Loucy (cell line): ENCODE measurements around the gene MAD1L1.

Experiments used
- H2AFZ ChIP-seq: fragments of 200-600 bp; sonication (generic); 2 replicates; pipeline ENCODE4 v1.6.0; 2016; ENCODE audit warnings: antibody characterized with exemption, mild to moderate bottlenecking, low read length, moderate library complexity
- H3F3A ChIP-seq: fragments of 200-600 bp; 2 replicates; pipeline ENCODE4 v1.6.0; 2016; ENCODE audit warnings: antibody characterized with exemption, low read depth, mild to moderate bottlenecking
- H3K27me3 ChIP-seq: fragments of 200-600 bp; sonication (generic); 2 replicates; pipeline ENCODE4 v1.6.1; 2014; ENCODE audit warnings: low read length, mild to moderate bottlenecking; ENCODE audit not compliant: insufficient read depth, poor library complexity, severe bottlenecking
- H3K36me3 ChIP-seq: fragments of 200-600 bp; sonication (generic); 2 replicates; pipeline ENCODE4 v1.6.1; 2016; ENCODE audit warnings: low read length; ENCODE audit not compliant: insufficient read depth
- H3K4me1 ChIP-seq: fragments of 200-600 bp; sonication (generic); 2 replicates; pipeline ENCODE4 v1.5.1; 2014; ENCODE audit warnings: low read length, mild to moderate bottlenecking; ENCODE audit not compliant: insufficient read depth, poor library complexity, severe bottlenecking
- H3K4me2 ChIP-seq: fragments of 200-600 bp; sonication (generic); 2 replicates; pipeline ENCODE4 v1.6.0; 2014; ENCODE audit warnings: antibody characterized with exemption, low read length, low read depth, mild to moderate bottlenecking; ENCODE audit not compliant: poor library complexity, severe bottlenecking
- H3K4me3 ChIP-seq: fragments of 200-600 bp; sonication (generic); 2 replicates; pipeline ENCODE4 v1.5.1; 2014; ENCODE audit warnings: low read length, mild to moderate bottlenecking, mixed read lengths; ENCODE audit not compliant: poor library complexity, severe bottlenecking
- H3K79me2 ChIP-seq: fragments of 200-600 bp; sonication (generic); 2 replicates; pipeline ENCODE4 v1.6.1; 2014; ENCODE audit warnings: low read length; ENCODE audit not compliant: insufficient read depth
- H3K9ac ChIP-seq: fragments of 200-600 bp; sonication (generic); 2 replicates; pipeline ENCODE4 v1.6.0; 2014; ENCODE audit warnings: mild to moderate bottlenecking, low read depth, low read length, moderate library complexity; ENCODE audit not compliant: poor library complexity, severe bottlenecking
- H3K9me2 ChIP-seq: fragments of 200-600 bp; sonication (generic); replicated peaks from 2 replicates; pipeline ENCODE4 v1.6.1; 2016; ENCODE audit warnings: low read depth, low read length, mixed read lengths
- H3K9me3 ChIP-seq: fragments of 200-600 bp; sonication (generic); 2 replicates; pipeline ENCODE4 v1.6.1; 2014; ENCODE audit warnings: mild to moderate bottlenecking, antibody characterized with exemption, low read length, low read depth; ENCODE audit not compliant: insufficient read depth
- H4K20me1 ChIP-seq: fragments of 200-600 bp; sonication (generic); 2 replicates; pipeline ENCODE4 v1.6.0; 2014; ENCODE audit warnings: antibody characterized with exemption, low read length, mild to moderate bottlenecking; ENCODE audit not compliant: insufficient read depth, poor library complexity, severe bottlenecking
- EZH2phosphoT487 ChIP-seq: fragments of 200-600 bp; IDR thresholded peaks from 2 replicates; pipeline ENCODE4 v1.6.1; 2018; ENCODE audit warnings: antibody characterized with exemption, mild to moderate bottlenecking, moderate library complexity, borderline replicate concordance
- TF ChIP-seq, protein P1 (sequence below): fragments of 200-600 bp; sonication (generic); conservative IDR thresholded peaks from 2 replicates; pipeline ENCODE4 v1.5.1; 2014; ENCODE audit warnings: mild to moderate bottlenecking, antibody characterized with exemption, low read length

Gene MAD1L1

DNA sequence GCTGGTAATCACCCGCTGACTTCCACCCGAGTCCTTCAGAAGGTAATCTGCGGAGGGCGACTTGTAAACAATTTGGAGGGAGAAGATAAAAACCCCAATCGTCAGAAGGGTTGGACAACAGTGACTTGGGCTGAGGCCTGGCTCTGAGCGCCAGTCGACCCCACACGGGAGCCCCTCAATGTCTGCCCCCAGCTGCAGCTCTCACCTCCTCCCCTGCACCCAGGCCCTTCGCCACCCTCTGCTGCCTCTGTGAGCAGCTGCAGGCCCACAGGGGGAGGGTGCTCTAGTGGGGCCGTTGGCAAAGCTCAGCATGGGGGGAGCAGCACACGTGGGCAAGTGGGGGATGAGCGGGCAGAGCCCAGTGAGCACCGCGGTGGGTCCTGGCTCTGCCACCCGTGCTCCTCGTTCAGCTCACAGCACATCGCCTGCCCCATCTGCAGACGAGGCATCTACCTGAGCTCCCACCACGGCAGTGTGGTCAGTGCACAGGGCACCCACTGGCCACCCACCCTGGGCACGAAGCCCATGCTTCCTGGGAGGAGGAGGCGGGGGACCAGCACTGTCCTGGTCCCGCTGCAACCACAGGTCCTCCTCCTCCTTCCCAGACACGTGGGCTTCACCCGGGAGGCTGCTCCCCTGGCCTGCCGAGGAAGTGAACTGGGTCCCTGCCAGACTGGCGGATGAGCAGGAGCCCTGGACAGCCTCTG lies 282.1 kb downstream of the MAD1L1 start:
- H3F3A ChIP-seq: no peaks in the 10 kb centered on the region
- no peaks in the 10 kb centered on the region for H3K27me3 ChIP-seq
- no peak overlapping the region for H3K4me3 ChIP-seq
- H3K36me3 ChIP-seq: peaks cover 14% of the 10 kb centered on the region; the same call in 1 of the 2 replicates
- no peak overlapping the region for H3K4me2 ChIP-seq
- H3K9me2 ChIP-seq: no peaks in the 10 kb centered on the region
- H3K9ac ChIP-seq: peak overlapping the region; percentile 16
- H3K79me2 ChIP-seq: no peaks in the 10 kb centered on the region
- no peak overlapping the region for H2AFZ ChIP-seq
- no peaks in the 10 kb centered on the region for H3K9me3 ChIP-seq
- no peaks in the 10 kb centered on the region for H4K20me1 ChIP-seq
- TF ChIP-seq, protein P1, sequence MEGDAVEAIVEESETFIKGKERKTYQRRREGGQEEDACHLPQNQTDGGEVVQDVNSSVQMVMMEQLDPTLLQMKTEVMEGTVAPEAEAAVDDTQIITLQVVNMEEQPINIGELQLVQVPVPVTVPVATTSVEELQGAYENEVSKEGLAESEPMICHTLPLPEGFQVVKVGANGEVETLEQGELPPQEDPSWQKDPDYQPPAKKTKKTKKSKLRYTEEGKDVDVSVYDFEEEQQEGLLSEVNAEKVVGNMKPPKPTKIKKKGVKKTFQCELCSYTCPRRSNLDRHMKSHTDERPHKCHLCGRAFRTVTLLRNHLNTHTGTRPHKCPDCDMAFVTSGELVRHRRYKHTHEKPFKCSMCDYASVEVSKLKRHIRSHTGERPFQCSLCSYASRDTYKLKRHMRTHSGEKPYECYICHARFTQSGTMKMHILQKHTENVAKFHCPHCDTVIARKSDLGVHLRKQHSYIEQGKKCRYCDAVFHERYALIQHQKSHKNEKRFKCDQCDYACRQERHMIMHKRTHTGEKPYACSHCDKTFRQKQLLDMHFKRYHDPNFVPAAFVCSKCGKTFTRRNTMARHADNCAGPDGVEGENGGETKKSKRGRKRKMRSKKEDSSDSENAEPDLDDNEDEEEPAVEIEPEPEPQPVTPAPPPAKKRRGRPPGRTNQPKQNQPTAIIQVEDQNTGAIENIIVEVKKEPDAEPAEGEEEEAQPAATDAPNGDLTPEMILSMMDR: no peak
- no peak for TF ChIP-seq EZH2phosphoT487
- H3K4me1 ChIP-seq: peaks cover 12% of the 10 kb centered on the region

DNA sequence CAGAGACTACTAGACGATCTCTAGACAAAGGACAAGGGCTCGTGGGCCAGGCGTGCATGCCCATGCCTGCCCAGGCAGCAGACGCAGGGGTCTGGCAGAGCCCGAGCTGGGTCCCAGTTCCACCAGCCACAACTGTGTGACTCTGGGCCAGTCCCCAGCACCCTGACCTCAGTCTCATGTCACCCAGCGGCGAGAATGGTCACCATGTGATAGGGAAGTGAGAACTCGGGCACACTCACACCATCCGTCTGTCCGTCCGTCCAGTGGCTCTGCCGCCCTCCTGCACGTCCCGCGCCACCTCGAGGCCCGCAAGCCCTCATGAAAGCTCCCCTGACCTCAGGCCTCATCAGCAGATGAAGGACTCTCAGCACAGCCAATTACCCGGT lies 282.7 kb downstream of the MAD1L1 start:
- TF ChIP-seq, protein P1: no peak
- no peak for TF ChIP-seq EZH2phosphoT487
- Histone ChIP-seq H3K9ac (no peak overlapping the region), H2AFZ (no peak overlapping the region), H4K20me1 (no peaks in the 10 kb centered on the region), H3K4me3 (no peak overlapping the region), H3K9me2 (no peaks in the 10 kb centered on the region), H3K4me2 (no peak overlapping the region), H3K4me1 (peaks cover 12% of the 10 kb centered on the region), H3K27me3 (no peaks in the 10 kb centered on the region), H3F3A (no peaks in the 10 kb centered on the region), H3K79me2 (no peaks in the 10 kb centered on the region), H3K36me3 (peaks cover 14% of the 10 kb centered on the region; the same call in 1 of the 2 replicates), H3K9me3 (no peaks in the 10 kb centered on the region)

DNA sequence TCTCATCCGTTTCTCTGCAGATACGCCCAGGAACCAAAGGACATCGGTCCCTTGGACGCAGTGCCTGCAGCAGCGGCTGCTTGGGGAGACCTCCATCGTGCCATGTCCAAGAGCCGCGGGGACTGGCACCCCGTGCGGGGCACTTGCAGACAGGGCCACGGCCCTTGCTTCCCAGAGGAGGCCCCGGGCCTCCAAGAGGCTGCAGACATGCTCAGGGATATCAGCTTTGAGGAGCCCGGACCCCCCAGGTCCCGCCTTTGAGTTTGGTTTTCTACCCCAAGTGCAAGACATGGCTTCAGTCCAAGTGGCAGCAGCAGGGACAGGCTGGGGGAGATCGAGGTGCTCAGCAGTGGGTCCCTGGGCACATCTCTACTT lies 283.1 kb downstream of the MAD1L1 start:
- no peaks in the 10 kb centered on the region for H3K9me2 ChIP-seq
- H4K20me1 ChIP-seq: no peaks in the 10 kb centered on the region
- H3K79me2 ChIP-seq: no peaks in the 10 kb centered on the region
- no peak overlapping the region for H3K4me2 ChIP-seq
- H3K9me3 ChIP-seq: no peaks in the 10 kb centered on the region
- no peak overlapping the region for H3K9ac ChIP-seq
- no peaks in the 10 kb centered on the region for H3K27me3 ChIP-seq
- TF ChIP-seq, protein P1: no peak
- TF ChIP-seq EZH2phosphoT487: no peak
- H3K4me1 ChIP-seq: peaks cover 14% of the 10 kb centered on the region
- H3F3A ChIP-seq: no peaks in the 10 kb centered on the region
- peaks cover 14% of the 10 kb centered on the region; the same call in 1 of the 2 replicates for H3K36me3 ChIP-seq
- H2AFZ ChIP-seq: no peak overlapping the region
- no peak overlapping the region for H3K4me3 ChIP-seq
